ENCODE measurements around the gene GNG10. TPM values are rescaled to one million over a fixed set of nuclear protein-coding genes. Genes with fewer than 3 reads are reported as not detected.

The GNG10 gene
- total RNA-seq, 6 experiments from 2014 or later = 8.1 to 23.8 (median 14.0) TPM

- TF ChIP-seq CTCF (IDR thresholded peaks at IDR 0.05) (no peak), POLR2A (IDR thresholded peaks at IDR 0.05) (no peak)
- 94% methylated on average over 3 of the region's 3 CpGs for WGBS (ENCODE audit: insufficient coverage, low coverage, low lambda C conversion rate, missing lambda C conversion rate)
- DNase-seq = no peak
- H3K27ac ChIP-seq = no peak overlapping the region
- no peaks in the 10 kb centered on the region for H3K27me3 ChIP-seq
- intact Hi-C loops (cut with DNase I) = no loop called here
- H3K4me1 ChIP-seq = no peaks in the 10 kb centered on the region
- no peaks in the 10 kb centered on the region for H3K36me3 ChIP-seq
- ATAC-seq = no peak
- H3K4me3 ChIP-seq = no peak overlapping the region
- no peaks in the 10 kb centered on the region for H3K9me3 ChIP-seq
Observed at GRCh38 chr9:111711548-111711947, 50.1 kb downstream of the GNG10 start.

GRCh38 chr9:111712369-111712768 lies 51.0 kb downstream of the GNG10 start:
- no peak for DNase-seq
- no peak for ATAC-seq
- intact Hi-C loops (cut with DNase I) = no loop called here
- Histone ChIP-seq H3K27ac (no peak overlapping the region), H3K27me3 (no peaks in the 10 kb centered on the region), H3K9me3 (no peaks in the 10 kb centered on the region), H3K4me3 (no peak overlapping the region), H3K36me3 (no peaks in the 10 kb centered on the region), H3K4me1 (no peaks in the 10 kb centered on the region)
- 92% methylated on average over 3 of the region's 3 CpGs for WGBS (ENCODE audit: insufficient coverage, low coverage, low lambda C conversion rate, missing lambda C conversion rate)
- TF ChIP-seq POLR2A (IDR thresholded peaks at IDR 0.05) = no peak
- no peak for TF ChIP-seq CTCF (IDR thresholded peaks at IDR 0.05)

GRCh38 chr9:111715471-111715870 lies 54.1 kb downstream of the GNG10 start:
- Histone ChIP-seq H3K9me3 (no peaks in the 10 kb centered on the region), H3K4me3 (no peak overlapping the region), H3K27ac (no peak overlapping the region), H3K27me3 (no peaks in the 10 kb centered on the region), H3K4me1 (no peaks in the 10 kb centered on the region), H3K36me3 (no peaks in the 10 kb centered on the region)
- intact Hi-C loops (cut with DNase I) = no loop called here
- no peak for ATAC-seq
- TF ChIP-seq POLR2A (IDR thresholded peaks at IDR 0.05) (no peak), CTCF (IDR thresholded peaks at IDR 0.05) (no peak)
- no peak for DNase-seq

GRCh38 chr9:111719541-111719940 lies 58.1 kb downstream of the GNG10 start:
- intact Hi-C loops (cut with DNase I) = no loop called here
- Histone ChIP-seq H3K27ac (no peak overlapping the region), H3K4me3 (no peak overlapping the region), H3K36me3 (no peaks in the 10 kb centered on the region), H3K9me3 (no peaks in the 10 kb centered on the region), H3K27me3 (no peaks in the 10 kb centered on the region), H3K4me1 (no peaks in the 10 kb centered on the region)
- ATAC-seq (no peak), DNase-seq (no peak)
- TF ChIP-seq POLR2A (IDR thresholded peaks at IDR 0.05) = no peak
- TF ChIP-seq CTCF (IDR thresholded peaks at IDR 0.05) = no peak
- WGBS (ENCODE audit: insufficient coverage, low coverage, low lambda C conversion rate, missing lambda C conversion rate) = 88% methylated on average over 2 of the region's 2 CpGs

Other genes starting within 250 kb of the GNG10 start
- gene ECPAS, start 177.2 kb upstream of the GNG10 start, total RNA-seq = 10 to 100 TPM; 36.8 to 52.8 (median 41.1) TPM
- 1 to 10 TPM in 1 of 6 experiments, under 1 TPM in 5; 0.06 to 1.2 (median 0.37) TPM for gene ZNF483, start 136.4 kb upstream of the GNG10 start, total RNA-seq
- 1,000 to 10,000 TPM in 1 of 6 experiments, 100 to 1,000 TPM in 5; 477 to 1,242 (median 773) TPM for gene PTGR1, start 62.0 kb upstream of the GNG10 start, total RNA-seq
- 10 to 100 TPM; 12.2 to 32.8 (median 18.2) TPM for gene DNAJC25, start 30.3 kb upstream of the GNG10 start, total RNA-seq
- not detected for gene SHOC1, start 133.3 kb downstream of the GNG10 start, total RNA-seq
- gene UGCG, start 235.2 kb downstream of the GNG10 start, total RNA-seq = 10 to 100 TPM in 5 of 6 experiments, 1 to 10 TPM in 1; 7.9 to 37.2 (median 17.1) TPM

All from right lobe of liver (tissue), 6 donors.